ENCODE data around the gene DTWD2. TPM values are rescaled to one million over a fixed set of nuclear protein-coding genes. Genes with fewer than 3 reads are reported as not detected.
"Not testable (repeated sequence)": the region's sequence is repeated elsewhere in the genome, so short reads cannot be mapped to it uniquely, and the experiment has no call there.

The DTWD2 gene
- polyA plus RNA-seq, 6 donors from 2014 or later = 1.9 to 8.0 (median 6.4) TPM

GRCh38 chr5:119019949-119020348, 31.6 kb upstream of the DTWD2 start:
- Mint-ChIP-seq H3K27me3 (no peaks in the 10 kb centered on the region), H3K4me3 (peak overlapping the region in 6 of 8 donors; percentile 1 to 69 (median 52)), H3K27ac (peak overlapping the region; percentile 21 to 93 (median 72)), H3K4me1 (peaks cover 59 to 88% (median 71%) of the 10 kb centered on the region in 3 donors), H3K36me3 (no peaks in the 10 kb centered on the region), H3K9me3 (peaks cover 0 to 3% (median 1%) of the 10 kb centered on the region in 7 donors)
- ATAC-seq (ENCODE audit: low read depth in 2 of 2) (no peak), DNase-seq (no peak)

- Mint-ChIP-seq H3K27me3 (no peaks in the 10 kb centered on the region), H3K27ac (peak overlapping the region in 5 of 6 donors; percentile 76 to 95 (median 87)), H3K4me3 (peak overlapping the region; percentile 46 to 90 (median 82)), H3K36me3 (no peaks in the 10 kb centered on the region), H3K4me1 (peaks cover 58 to 83% (median 72%) of the 10 kb centered on the region in 3 donors), H3K9me3 (peaks cover 0 to 3% (median 0%) of the 10 kb centered on the region in 7 donors)
- ATAC-seq (ENCODE audit: low read depth in 2 of 2) (peak; percentile 29 to 30), DNase-seq (peak; percentile 57)
These were observed 31.2 kb upstream of the DTWD2 start for GRCh38 chr5:119019501-119019900.

- Mint-ChIP-seq H3K27me3 (no peaks in the 10 kb centered on the region), H3K4me3 (peak overlapping the region in 4 of 8 donors; percentile 5 to 35 (median 12)), H3K36me3 (no peaks in the 10 kb centered on the region), H3K4me1 (peaks cover 45 to 69% (median 63%) of the 10 kb centered on the region in 3 donors), H3K9me3 (no peaks in the 10 kb centered on the region), H3K27ac (peak overlapping the region in 4 of 6 donors; percentile 21 to 54 (median 26))
- DNase-seq (no peak), ATAC-seq (ENCODE audit: low read depth in 2 of 2) (no peak)
These were observed 29.6 kb upstream of the DTWD2 start for GRCh38 chr5:119017994-119018393.

- H3K9me3 Mint-ChIP-seq = no peaks in the 10 kb centered on the region
- DNase-seq = peak; percentile 75
- H3K4me3 Mint-ChIP-seq = peak overlapping the region; percentile 19 to 75 (median 55)
- H3K36me3 Mint-ChIP-seq = no peaks in the 10 kb centered on the region
- H3K27me3 Mint-ChIP-seq = no peaks in the 10 kb centered on the region
- H3K4me1 Mint-ChIP-seq = peaks cover 28 to 52% (median 45%) of the 10 kb centered on the region in 3 donors
- peak overlapping the region; percentile 2 to 96 (median 91) for H3K27ac Mint-ChIP-seq
- peak; percentile 86 for ATAC-seq (ENCODE audit: low read depth in 2 of 2)
These were observed 27.9 kb upstream of the DTWD2 start for GRCh38 chr5:119016125-119016774.

- H3K27ac Mint-ChIP-seq = no peak overlapping the region
- no peaks in the 10 kb centered on the region for H3K9me3 Mint-ChIP-seq
- DNase-seq (no peak), ATAC-seq (ENCODE audit: low read depth in 2 of 2) (no peak)
- no peak overlapping the region for H3K4me3 Mint-ChIP-seq
- H3K4me1 Mint-ChIP-seq = peaks cover 10 to 13% (median 12%) of the 10 kb centered on the region in 3 donors
- H3K27me3 Mint-ChIP-seq = no peaks in the 10 kb centered on the region
- no peaks in the 10 kb centered on the region for H3K36me3 Mint-ChIP-seq
These were observed 22.8 kb upstream of the DTWD2 start for GRCh38 chr5:119011186-119011585.

GRCh38 chr5:119010206-119010605, 21.9 kb upstream of the DTWD2 start:
- Mint-ChIP-seq H3K9me3 (no peaks in the 10 kb centered on the region), H3K27me3 (no peaks in the 10 kb centered on the region), H3K27ac (no peak overlapping the region), H3K36me3 (no peaks in the 10 kb centered on the region), H3K4me3 (no peak overlapping the region), H3K4me1 (peaks cover 2 to 3% (median 2%) of the 10 kb centered on the region in 3 donors)
- DNase-seq (no peak), ATAC-seq (ENCODE audit: low read depth in 2 of 2) (no peak)

- no peak for ATAC-seq (ENCODE audit: low read depth in 2 of 2)
- Mint-ChIP-seq H3K27me3 (no peaks in the 10 kb centered on the region), H3K27ac (peak overlapping the region in 1 of 6 donors; percentile 80), H3K4me3 (no peak overlapping the region), H3K9me3 (no peaks in the 10 kb centered on the region), H3K36me3 (no peaks in the 10 kb centered on the region), H3K4me1 (no peaks in the 10 kb centered on the region)
- DNase-seq = no peak
These were observed 20.8 kb upstream of the DTWD2 start for GRCh38 chr5:119009131-119009530.

GRCh38 chr5:118999696-119000095, 11.3 kb upstream of the DTWD2 start:
- H3K4me3 Mint-ChIP-seq = no peak overlapping the region
- no peak overlapping the region for H3K27ac Mint-ChIP-seq
- no peaks in the 10 kb centered on the region for H3K27me3 Mint-ChIP-seq
- DNase-seq = no peak
- H3K4me1 Mint-ChIP-seq = no peaks in the 10 kb centered on the region
- H3K9me3 Mint-ChIP-seq = peaks cover 3 to 42% (median 29%) of the 10 kb centered on the region in 7 donors
- peaks cover 19 to 20% of the 10 kb centered on the region in 2 donors for H3K36me3 Mint-ChIP-seq
- no peak for ATAC-seq (ENCODE audit: low read depth in 2 of 2)

GRCh38 chr5:118998861-118999260, 10.5 kb upstream of the DTWD2 start:
- DNase-seq; ATAC-seq (ENCODE audit: low read depth in 2 of 2); H3K27ac Mint-ChIP-seq; H3K4me1 Mint-ChIP-seq; H3K4me3 Mint-ChIP-seq; H3K27me3 Mint-ChIP-seq: not testable (repeated sequence)
- peaks cover 19 to 20% of the 10 kb centered on the region in 2 donors for H3K36me3 Mint-ChIP-seq
- peaks cover 3 to 42% (median 29%) of the 10 kb centered on the region in 7 donors for H3K9me3 Mint-ChIP-seq

GRCh38 chr5:118996098-118996497, 7.8 kb upstream of the DTWD2 start:
- ATAC-seq (ENCODE audit: low read depth in 2 of 2) = no peak
- H3K4me1 Mint-ChIP-seq = no peaks in the 10 kb centered on the region
- peaks cover 19 to 20% of the 10 kb centered on the region in 2 donors for H3K36me3 Mint-ChIP-seq
- H3K27me3 Mint-ChIP-seq = no peaks in the 10 kb centered on the region
- H3K27ac Mint-ChIP-seq = no peak overlapping the region
- no peak for DNase-seq
- H3K4me3 Mint-ChIP-seq = no peak overlapping the region
- H3K9me3 Mint-ChIP-seq = peaks cover 5 to 46% (median 29%) of the 10 kb centered on the region in 7 donors

GRCh38 chr5:118994595-118994994, 6.2 kb upstream of the DTWD2 start:
- peaks cover 10 to 11% of the 10 kb centered on the region in 2 donors for H3K36me3 Mint-ChIP-seq
- peaks cover 0 to 7% (median under 1%) of the 10 kb centered on the region in 3 donors for H3K4me1 Mint-ChIP-seq
- H3K27ac Mint-ChIP-seq = no peak overlapping the region
- ATAC-seq (ENCODE audit: low read depth in 2 of 2) = no peak
- H3K9me3 Mint-ChIP-seq = peaks cover 3 to 35% (median 23%) of the 10 kb centered on the region in 7 donors
- no peak for DNase-seq
- H3K27me3 Mint-ChIP-seq = no peaks in the 10 kb centered on the region
- H3K4me3 Mint-ChIP-seq = no peak overlapping the region

GRCh38 chr5:118993118-118993517, 4.8 kb upstream of the DTWD2 start:
- not testable (repeated sequence) for ATAC-seq (ENCODE audit: low read depth in 2 of 2); H3K4me3 Mint-ChIP-seq; H3K27me3 Mint-ChIP-seq; H3K27ac Mint-ChIP-seq; DNase-seq
- Mint-ChIP-seq H3K4me1 (peaks cover 8 to 19% (median 10%) of the 10 kb centered on the region in 3 donors), H3K36me3 (peaks cover 10 to 11% of the 10 kb centered on the region in 2 donors), H3K9me3 (peaks cover 2 to 31% (median 18%) of the 10 kb centered on the region in 7 donors)

- not testable (repeated sequence) for ATAC-seq (ENCODE audit: low read depth in 2 of 2); H3K4me3 Mint-ChIP-seq; H3K27me3 Mint-ChIP-seq; H3K27ac Mint-ChIP-seq; DNase-seq
- peaks cover 13 to 26% (median 16%) of the 10 kb centered on the region in 3 donors for H3K4me1 Mint-ChIP-seq
- peaks cover 8 to 10% of the 10 kb centered on the region in 2 donors for H3K36me3 Mint-ChIP-seq
- peaks cover 2 to 25% (median 14%) of the 10 kb centered on the region in 7 donors for H3K9me3 Mint-ChIP-seq
These were observed 3.7 kb upstream of the DTWD2 start for GRCh38 chr5:118992055-118992454.

- peak overlapping the region in 2 of 8 donors; percentile 19 to 77 for H3K4me3 Mint-ChIP-seq
- ATAC-seq (ENCODE audit: low read depth in 2 of 2) = no peak
- H3K27me3 Mint-ChIP-seq = no peaks in the 10 kb centered on the region
- no peak for DNase-seq
- peaks cover 19 to 31% (median 29%) of the 10 kb centered on the region in 3 donors for H3K4me1 Mint-ChIP-seq
- peak overlapping the region in 3 of 6 donors; percentile 35 to 52 (median 38) for H3K27ac Mint-ChIP-seq
- peaks cover 2 to 13% (median 6%) of the 10 kb centered on the region in 7 donors for H3K9me3 Mint-ChIP-seq
- peaks cover 6 to 7% of the 10 kb centered on the region in 2 donors for H3K36me3 Mint-ChIP-seq
These were observed 2.2 kb upstream of the DTWD2 start for GRCh38 chr5:118990582-118990981.

Measured in naive B cell (primary cell).